PC-9 (cell line): ENCODE measurements around the gene DDAH2. TPM values are rescaled to one million over a fixed set of nuclear protein-coding genes. Genes with fewer than 3 reads are reported as not detected.

Experiments
- BruUV-seq: library from RNA; stranded (reverse); fragments of 400-500 nt; replicated peaks from 2 replicates; lab custom pipeline; 2021; lab: Mats Ljungman, UMichigan
- CTCF ChIA-PET: fragments of 300-600 bp; sonication (Branson Sonifier 250); formaldehyde crosslinking; loops from one replicate; lab custom pipeline; 2022; ENCODE audit warnings: antibody characterized with exemption; lab: Charles Lee
- POLR2A ChIA-PET: fragments of 300-600 bp; sonication (Branson Sonifier 250); formaldehyde crosslinking; loops from one replicate; lab custom pipeline; 2022; ENCODE audit warnings: antibody characterized with exemption; ENCODE audit not compliant: unreplicated experiment; lab: Charles Lee
- DNase-seq, 2 experiments: peaks; one replicate each; pipeline versions ENCODE4 v3.0.0 to v3.0.0-alpha.2; 2015 to 2022; ENCODE audit warnings: mixed read lengths in 1 of 2
- H2AFZ ChIP-seq: fragments of 200-600 bp; sonication (generic); 2 replicates; pipeline ENCODE4 v1.8.1; 2017; ENCODE audit warnings: antibody characterized with exemption
- H3F3A ChIP-seq: fragments of 200-600 bp; sonication (generic); 2 replicates; pipeline ENCODE4 v1.8.1; 2017; ENCODE audit warnings: antibody characterized with exemption, mild to moderate bottlenecking, low read depth; ENCODE audit not compliant: insufficient read depth
- H3K27ac ChIP-seq: fragments of 200-600 bp; sonication (generic); 2 replicates; pipeline ENCODE4 v1.6.1; 2016; ENCODE audit warnings: mixed run types
- H3K27me3 ChIP-seq: fragments of 200-600 bp; sonication (generic); 2 replicates; pipeline ENCODE4 v1.6.1; 2016; ENCODE audit warnings: low read depth, mixed run types; ENCODE audit not compliant: insufficient read depth
- H3K36me3 ChIP-seq: fragments of 200-600 bp; sonication (generic); 2 replicates; pipeline ENCODE4 v1.6.1; 2016; ENCODE audit warnings: low read depth, mixed run types
- H3K4me1 ChIP-seq: fragments of 200-600 bp; sonication (generic); replicated peaks from 2 replicates; pipeline ENCODE4 v1.6.1; 2016; ENCODE audit warnings: mixed run types; ENCODE audit not compliant: insufficient read depth
- H3K4me2 ChIP-seq: fragments of 200-600 bp; sonication (generic); 2 replicates; pipeline ENCODE4 v1.6.1; 2017; ENCODE audit warnings: mixed run types
- H3K4me3 ChIP-seq: fragments of 200-600 bp; sonication (generic); 2 replicates; pipeline ENCODE4 v1.6.1; 2016; ENCODE audit warnings: mixed run types
- H3K79me2 ChIP-seq: fragments of 200-600 bp; sonication (generic); 2 replicates; pipeline ENCODE4 v1.6.1; 2017; ENCODE audit warnings: low read depth, mixed run types
- H3K9me2 ChIP-seq: fragments of 200-600 bp; sonication (generic); 2 replicates; pipeline ENCODE4 v1.8.1; 2017; ENCODE audit warnings: mild to moderate bottlenecking; ENCODE audit not compliant: insufficient read depth
- H3K9me3 ChIP-seq: fragments of 200-600 bp; sonication (generic); 2 replicates; pipeline ENCODE4 v1.8.1; 2016; ENCODE audit warnings: low read depth; ENCODE audit not compliant: insufficient read depth
- H4K20me1 ChIP-seq: fragments of 200-600 bp; sonication (generic); 2 replicates; pipeline ENCODE4 v1.8.1; 2017; ENCODE audit not compliant: insufficient read depth
- CTCF ChIP-seq: fragments of 200-600 bp; sonication (generic); conservative IDR thresholded peaks from 2 replicates; pipeline ENCODE4 v1.6.1; 2017; ENCODE audit warnings: mixed run types, antibody characterized with exemption, mild to moderate bottlenecking, moderate library complexity
- EZH2 ChIP-seq: fragments of 200-600 bp; sonication (generic); IDR thresholded peaks from 2 replicates; pipeline ENCODE4 v1.8.0; 2017; ENCODE audit warnings: antibody characterized with exemption, low read depth
- intact Hi-C: fragments of 100-400 bp; cut with micrococcal nuclease; formaldehyde crosslinking; loops from one replicate; pipeline ENCODE4 v1.10.0; 2022; ENCODE audit not compliant: unreplicated experiment
- total RNA-seq: library from RNA; stranded (reverse); gene quantifications from 2 replicates; pipeline ENCODE4 v1.2.3, GENCODE V29; 2021

The DDAH2 gene
- total RNA-seq, 1 experiment from 2014 or later, result 58.3 TPM

- Histone ChIP-seq H3K27ac (no peak overlapping the region), H3F3A (peaks cover 9% of the 10 kb centered on the region), H3K4me1 (peaks cover 7% of the 10 kb centered on the region), H3K79me2 (no peaks in the 10 kb centered on the region), H3K27me3 (no peaks in the 10 kb centered on the region), H3K36me3 (no peaks in the 10 kb centered on the region), H3K9me3 (no peaks in the 10 kb centered on the region), H3K4me2 (no peak overlapping the region), H3K9me2 (no peaks in the 10 kb centered on the region), H2AFZ (no peak overlapping the region), H3K4me3 (no peak overlapping the region), H4K20me1 (no peaks in the 10 kb centered on the region)
- CTCF ChIA-PET, result no interaction called here
- TF ChIP-seq EZH2 (no peak), CTCF (no peak)
- intact Hi-C loops, result loop anchor here (10.0 kb wide), 1 partner anchor 188 kb away; the partner anchor contains the start of gene SLC44A4
- no peak for DNase-seq
- POLR2A ChIA-PET, result no interaction called here
- BruUV-seq, result no TSS peak
Observed at GRCh38 chr6:31686483-31686882, 42.6 kb downstream of the DDAH2 start.

- ChIA-PET POLR2A (no interaction called here), CTCF (interaction anchor here (0.5 kb wide), 1 partner anchor 513 kb away, joined by 5 read pairs; no protein-coding TSS in a partner anchor)
- Histone ChIP-seq H3K79me2 (no peaks in the 10 kb centered on the region), H3K4me2 (no peak overlapping the region), H3K36me3 (no peaks in the 10 kb centered on the region), H3K27ac (no peak overlapping the region), H2AFZ (no peak overlapping the region), H4K20me1 (no peaks in the 10 kb centered on the region), H3K4me1 (peaks cover 17% of the 10 kb centered on the region), H3K4me3 (no peak overlapping the region), H3K9me3 (no peaks in the 10 kb centered on the region), H3K27me3 (no peaks in the 10 kb centered on the region), H3F3A (peaks cover 16% of the 10 kb centered on the region), H3K9me2 (no peaks in the 10 kb centered on the region)
- TF ChIP-seq EZH2 (no peak), CTCF (no peak)
- no peak for DNase-seq
- intact Hi-C loops, result loop anchor here (5.0 to 10.0 kb wide), 2 partner anchors 191 to 214 kb away; partner anchors contain the start of genes EHMT2 and SLC44A4
- BruUV-seq, result no TSS peak
Observed at GRCh38 chr6:31683591-31683990, 45.5 kb downstream of the DDAH2 start.

- no peaks in the 10 kb centered on the region for H3K9me2 ChIP-seq
- TF ChIP-seq EZH2, result no peak
- peak overlapping the region; percentile 99 for H3K4me2 ChIP-seq
- no peaks in the 10 kb centered on the region for H3K9me3 ChIP-seq
- H2AFZ ChIP-seq, result peak overlapping the region; percentile 98
- POLR2A ChIA-PET, result interaction anchor here (0.6 kb wide), 2 partner anchors 9 to 58 kb away, joined by 3 to 17 read pairs; no protein-coding TSS in a partner anchor
- DNase-seq, result peak in 1 of 2 experiments; percentile 57
- no peaks in the 10 kb centered on the region for H3K27me3 ChIP-seq
- TSS peak; percentile 22 for BruUV-seq
- H3K79me2 ChIP-seq, result no peaks in the 10 kb centered on the region
- H3K4me1 ChIP-seq, result peaks cover 17% of the 10 kb centered on the region
- CTCF ChIA-PET, result interaction anchor here (0.7 to 1.6 kb wide), 3 partner anchors 89 to 271 kb away, joined by 7 to 14 read pairs (median 11); no protein-coding TSS in a partner anchor
- peak overlapping the region; percentile 70 for H3K4me3 ChIP-seq
- H3F3A ChIP-seq, result peaks cover 20% of the 10 kb centered on the region
- intact Hi-C loops, result loop anchor here (2.0 to 10.0 kb wide), 3 partner anchors 194 to 272 kb away; partner anchors contain the start of genes EHMT2 and SLC44A4
- no peaks in the 10 kb centered on the region for H3K36me3 ChIP-seq
- H3K27ac ChIP-seq, result peak overlapping the region; percentile 31; the same call in 1 of the 2 replicates
- no peaks in the 10 kb centered on the region for H4K20me1 ChIP-seq
Observed at GRCh38 chr6:31681135-31681671, 47.9 kb downstream of the DDAH2 start.
